ENCODE data around the gene LRRC37B.
"Not testable (repeated sequence)": the region's sequence is repeated elsewhere in the genome, so short reads cannot be mapped to it uniquely, and the experiment has no call there.

The LRRC37B gene

DNA sequence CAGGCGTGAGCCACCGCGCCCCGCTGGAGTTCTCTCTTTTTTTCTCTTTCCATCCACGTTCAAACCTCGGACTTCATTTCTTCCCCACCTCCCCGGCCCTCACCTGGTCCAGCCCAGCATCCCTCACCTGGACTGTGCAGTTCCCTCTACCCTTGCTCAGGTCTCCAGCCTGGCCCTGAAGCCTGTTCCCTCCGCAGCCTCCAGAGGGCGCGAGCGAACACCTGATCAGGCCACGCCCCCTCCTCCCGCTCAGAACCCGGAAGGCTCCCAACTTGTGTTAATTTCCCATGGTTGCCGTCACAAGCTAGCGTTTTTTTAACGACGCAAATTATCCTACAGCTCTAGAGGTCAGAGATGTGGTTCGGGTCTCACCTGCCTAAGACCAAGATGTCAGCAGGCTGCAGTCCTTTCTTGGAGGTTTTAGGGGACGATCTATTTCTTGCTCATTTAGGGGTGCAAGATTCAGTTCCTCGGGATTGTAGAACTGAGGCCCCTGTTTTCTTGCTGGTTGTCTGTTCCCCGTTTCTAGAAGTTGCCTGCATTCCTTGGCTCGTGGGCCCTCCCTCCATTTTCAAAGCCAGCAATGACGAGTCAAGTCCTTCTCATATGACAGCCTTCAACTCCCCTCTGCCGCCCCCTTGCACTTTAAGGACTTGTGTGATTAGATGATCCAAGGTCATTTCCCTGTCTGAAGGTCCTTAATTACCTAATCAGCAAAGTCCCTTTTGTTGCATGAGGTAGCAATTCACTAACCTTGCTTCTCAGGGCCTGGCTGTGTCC, 59.9 kb downstream of the LRRC37B start:
- not testable (repeated sequence) for H3K36me3 ChIP-seq; H3K4me1 ChIP-seq (ENCODE audit: control insufficient read depth in 1 of 2, insufficient read depth in 1 of 2, low read depth in 1 of 2, low read length in 1 of 2); H3K9me3 ChIP-seq; H3K27me3 ChIP-seq
- Histone ChIP-seq H3K4me3 (ENCODE audit: low read depth in 1 of 2, low read length in 1 of 2) (peak overlapping the region; percentile 41 to 50), H3K27ac (peak overlapping the region; percentile 59)
- TF ChIP-seq, protein P1, sequence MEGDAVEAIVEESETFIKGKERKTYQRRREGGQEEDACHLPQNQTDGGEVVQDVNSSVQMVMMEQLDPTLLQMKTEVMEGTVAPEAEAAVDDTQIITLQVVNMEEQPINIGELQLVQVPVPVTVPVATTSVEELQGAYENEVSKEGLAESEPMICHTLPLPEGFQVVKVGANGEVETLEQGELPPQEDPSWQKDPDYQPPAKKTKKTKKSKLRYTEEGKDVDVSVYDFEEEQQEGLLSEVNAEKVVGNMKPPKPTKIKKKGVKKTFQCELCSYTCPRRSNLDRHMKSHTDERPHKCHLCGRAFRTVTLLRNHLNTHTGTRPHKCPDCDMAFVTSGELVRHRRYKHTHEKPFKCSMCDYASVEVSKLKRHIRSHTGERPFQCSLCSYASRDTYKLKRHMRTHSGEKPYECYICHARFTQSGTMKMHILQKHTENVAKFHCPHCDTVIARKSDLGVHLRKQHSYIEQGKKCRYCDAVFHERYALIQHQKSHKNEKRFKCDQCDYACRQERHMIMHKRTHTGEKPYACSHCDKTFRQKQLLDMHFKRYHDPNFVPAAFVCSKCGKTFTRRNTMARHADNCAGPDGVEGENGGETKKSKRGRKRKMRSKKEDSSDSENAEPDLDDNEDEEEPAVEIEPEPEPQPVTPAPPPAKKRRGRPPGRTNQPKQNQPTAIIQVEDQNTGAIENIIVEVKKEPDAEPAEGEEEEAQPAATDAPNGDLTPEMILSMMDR (IDR thresholded peaks at IDR 0.05) = peak; percentile 72

DNA sequence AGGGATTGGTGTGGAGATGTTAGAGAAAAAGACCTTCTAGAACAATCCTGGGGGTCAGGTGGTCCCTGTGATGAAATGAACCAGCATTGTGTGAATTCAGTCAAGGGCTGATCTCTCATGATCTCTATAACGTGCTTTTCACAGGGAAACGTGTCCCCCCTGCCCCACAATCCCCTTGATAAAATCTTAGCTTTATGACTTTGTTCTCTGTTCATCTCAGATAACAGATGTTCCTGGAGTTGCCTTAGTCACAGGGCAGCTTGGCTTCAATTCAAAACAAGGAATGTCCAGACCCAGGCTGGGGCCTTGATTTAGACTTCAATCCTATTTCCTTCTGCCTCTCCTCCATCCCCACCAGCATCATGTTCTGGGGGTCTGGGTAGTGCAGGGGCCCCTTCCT, 61.9 kb downstream of the LRRC37B start:
- H3K9me3 ChIP-seq; H3K4me3 ChIP-seq (ENCODE audit: low read depth in 1 of 2, low read length in 1 of 2); H3K4me1 ChIP-seq (ENCODE audit: control insufficient read depth in 1 of 2, insufficient read depth in 1 of 2, low read depth in 1 of 2, low read length in 1 of 2); H3K27me3 ChIP-seq; H3K27ac ChIP-seq; H3K36me3 ChIP-seq: not testable (repeated sequence)

DNA sequence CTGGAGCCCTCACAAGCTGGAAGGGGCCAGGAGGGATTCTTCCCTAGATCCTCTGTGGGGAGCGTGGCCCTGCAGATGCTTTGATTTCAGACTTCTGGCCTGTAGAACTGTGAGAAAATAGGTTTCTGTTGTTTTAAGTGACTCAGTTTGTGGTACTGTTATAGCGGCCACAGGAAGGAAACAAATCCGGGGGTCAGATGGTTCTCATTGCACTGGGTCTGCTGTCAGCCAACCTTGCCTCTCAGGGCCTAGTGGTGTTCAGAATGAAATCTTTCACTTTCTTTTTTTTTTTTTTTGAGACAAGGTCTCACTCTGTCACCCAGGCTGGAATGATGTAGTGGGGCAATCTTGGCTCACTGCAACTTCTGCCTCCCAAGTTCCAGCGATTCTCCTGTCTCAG, 64.8 kb downstream of the LRRC37B start:
- not testable (repeated sequence) for H3K27me3 ChIP-seq; H3K36me3 ChIP-seq; H3K4me3 ChIP-seq (ENCODE audit: low read depth in 1 of 2, low read length in 1 of 2); H3K4me1 ChIP-seq (ENCODE audit: control insufficient read depth in 1 of 2, insufficient read depth in 1 of 2, low read depth in 1 of 2, low read length in 1 of 2); H3K27ac ChIP-seq; H3K9me3 ChIP-seq

DNA sequence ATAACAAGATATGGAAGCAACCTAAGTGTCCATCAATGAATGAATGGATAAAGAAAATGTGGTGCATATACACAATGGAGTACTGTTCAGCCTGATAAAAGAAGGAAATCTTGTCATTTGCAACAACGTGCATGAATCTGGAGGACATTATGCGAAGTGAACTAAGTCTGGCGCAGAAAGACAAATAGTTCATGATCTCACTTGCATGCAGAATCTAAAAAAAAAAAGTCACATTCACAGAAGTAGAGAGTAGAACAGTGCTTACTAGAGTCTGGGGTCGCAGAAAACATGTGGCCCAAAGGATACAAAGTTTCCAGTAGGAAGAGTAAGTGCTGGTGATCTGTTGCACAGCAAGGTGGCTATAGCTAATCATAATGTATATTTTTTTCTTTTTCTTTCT, 65.9 kb downstream of the LRRC37B start:
- H3K36me3 ChIP-seq; H3K4me1 ChIP-seq (ENCODE audit: control insufficient read depth in 1 of 2, insufficient read depth in 1 of 2, low read depth in 1 of 2, low read length in 1 of 2); H3K9me3 ChIP-seq; H3K27me3 ChIP-seq; H3K27ac ChIP-seq; H3K4me3 ChIP-seq (ENCODE audit: low read depth in 1 of 2, low read length in 1 of 2): not testable (repeated sequence)

DNA sequence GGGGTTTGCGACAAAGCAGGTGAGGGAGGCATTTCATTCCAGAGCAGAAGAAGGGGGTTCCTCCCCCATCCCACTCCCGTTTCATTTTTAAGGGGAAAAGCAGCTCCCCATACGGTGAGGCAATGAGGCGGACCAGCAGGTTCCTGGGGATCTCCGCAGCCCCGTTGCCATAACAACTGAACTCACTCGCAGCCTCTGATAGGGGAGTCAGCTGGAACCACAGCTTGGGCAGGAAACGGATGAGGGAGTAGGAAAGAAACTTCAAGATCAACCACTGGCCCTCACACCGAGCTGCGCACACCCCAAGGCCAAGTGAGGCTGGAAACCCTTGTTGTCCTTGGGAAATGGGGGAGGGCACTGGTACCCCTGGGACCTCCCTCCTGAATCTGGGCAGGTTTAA, 72.6 kb downstream of the LRRC37B start:
- not testable (repeated sequence) for H3K36me3 ChIP-seq; H3K4me1 ChIP-seq (ENCODE audit: control insufficient read depth in 1 of 2, insufficient read depth in 1 of 2, low read depth in 1 of 2, low read length in 1 of 2); H3K9me3 ChIP-seq; H3K27ac ChIP-seq; H3K4me3 ChIP-seq (ENCODE audit: low read depth in 1 of 2, low read length in 1 of 2)
- peaks cover 15% of the 10 kb centered on the region for H3K27me3 ChIP-seq

DNA sequence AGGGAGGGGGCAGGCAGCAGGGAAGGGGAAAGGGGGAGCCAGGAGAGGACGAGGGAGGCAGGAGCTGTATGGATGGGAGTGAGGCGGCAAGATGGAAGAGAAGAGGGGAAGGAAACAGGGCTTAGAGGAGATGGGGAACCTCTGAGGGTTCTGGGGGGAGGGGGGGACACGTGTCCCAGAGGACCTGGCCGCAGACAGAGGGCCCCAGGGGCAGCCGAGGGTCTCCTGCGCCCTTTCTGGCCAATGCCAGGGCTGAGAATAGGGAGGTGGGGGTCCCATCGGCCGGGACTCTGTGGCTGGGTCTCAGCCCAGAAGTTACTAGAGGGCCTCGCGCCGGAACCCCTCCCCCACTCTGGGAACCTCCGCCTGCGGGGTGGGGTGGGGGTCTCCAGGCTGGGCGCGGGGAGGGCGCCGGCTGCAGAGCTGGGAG, 76.4 kb downstream of the LRRC37B start:
- Histone ChIP-seq H3K27me3 (peaks cover 25% of the 10 kb centered on the region), H3K4me3 (ENCODE audit: low read depth in 1 of 2, low read length in 1 of 2) (peak overlapping the region; percentile 27 to 56)
- not testable (repeated sequence) for H3K4me1 ChIP-seq (ENCODE audit: control insufficient read depth in 1 of 2, insufficient read depth in 1 of 2, low read depth in 1 of 2, low read length in 1 of 2)

DNA sequence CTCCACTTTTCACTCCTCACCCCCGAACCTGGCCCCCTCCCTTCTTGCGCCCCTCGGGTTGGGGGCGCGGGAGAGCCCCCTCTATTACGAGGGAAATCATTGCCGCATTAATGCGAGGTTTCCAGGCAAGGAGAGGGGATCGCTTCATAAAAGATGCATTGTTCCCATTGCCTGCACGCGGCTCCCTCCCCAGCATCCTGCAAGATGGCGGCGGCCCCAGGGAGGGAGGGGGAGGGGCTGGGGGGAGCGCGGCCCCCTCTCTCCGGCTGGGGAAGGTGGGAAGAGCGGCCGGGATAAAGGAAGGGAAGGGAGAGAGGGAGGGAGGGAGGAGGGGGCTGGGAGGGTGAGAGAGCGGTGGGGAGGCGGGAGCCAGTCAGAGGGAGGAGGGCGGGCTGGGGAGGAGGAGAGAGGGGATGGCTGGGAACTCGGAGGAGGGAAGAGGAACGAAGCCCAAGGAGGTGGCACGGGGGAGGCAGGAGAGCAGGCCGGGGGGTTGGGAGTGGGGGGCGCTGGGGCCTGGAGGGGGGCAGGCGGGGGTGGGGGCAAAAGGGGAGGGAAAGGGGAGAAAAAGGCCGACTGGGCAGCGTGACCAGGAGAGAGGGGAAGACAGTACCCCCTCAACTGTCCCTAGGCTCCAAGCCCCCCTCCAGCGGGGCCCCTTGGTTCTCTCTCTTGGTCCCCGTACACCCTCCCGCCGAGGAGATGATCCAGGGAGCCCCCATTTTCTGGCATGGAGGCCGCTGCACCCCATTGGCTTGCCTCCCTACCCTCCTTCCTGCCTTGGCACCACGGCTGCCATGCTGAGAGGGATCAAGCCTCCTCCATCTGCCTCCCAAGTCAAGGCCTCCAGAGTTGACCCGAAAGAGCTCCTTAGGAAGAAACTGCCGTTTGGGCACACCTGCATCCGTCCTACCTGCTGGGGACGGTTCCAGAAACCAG, 77.1 kb downstream of the LRRC37B start:
- not testable (repeated sequence) for H3K9me3 ChIP-seq; H3K27ac ChIP-seq; H3K36me3 ChIP-seq; H3K4me1 ChIP-seq (ENCODE audit: control insufficient read depth in 1 of 2, insufficient read depth in 1 of 2, low read depth in 1 of 2, low read length in 1 of 2)
- Histone ChIP-seq H3K27me3 (peaks cover 25% of the 10 kb centered on the region), H3K4me3 (ENCODE audit: low read depth in 1 of 2, low read length in 1 of 2) (peak overlapping the region; percentile 27 to 56)

More for the DNA sequence above, 76.4 kb downstream of the LRRC37B start:
- H3K9me3 ChIP-seq, H3K36me3 ChIP-seq, H3K27ac ChIP-seq: not testable (repeated sequence)

DNA sequence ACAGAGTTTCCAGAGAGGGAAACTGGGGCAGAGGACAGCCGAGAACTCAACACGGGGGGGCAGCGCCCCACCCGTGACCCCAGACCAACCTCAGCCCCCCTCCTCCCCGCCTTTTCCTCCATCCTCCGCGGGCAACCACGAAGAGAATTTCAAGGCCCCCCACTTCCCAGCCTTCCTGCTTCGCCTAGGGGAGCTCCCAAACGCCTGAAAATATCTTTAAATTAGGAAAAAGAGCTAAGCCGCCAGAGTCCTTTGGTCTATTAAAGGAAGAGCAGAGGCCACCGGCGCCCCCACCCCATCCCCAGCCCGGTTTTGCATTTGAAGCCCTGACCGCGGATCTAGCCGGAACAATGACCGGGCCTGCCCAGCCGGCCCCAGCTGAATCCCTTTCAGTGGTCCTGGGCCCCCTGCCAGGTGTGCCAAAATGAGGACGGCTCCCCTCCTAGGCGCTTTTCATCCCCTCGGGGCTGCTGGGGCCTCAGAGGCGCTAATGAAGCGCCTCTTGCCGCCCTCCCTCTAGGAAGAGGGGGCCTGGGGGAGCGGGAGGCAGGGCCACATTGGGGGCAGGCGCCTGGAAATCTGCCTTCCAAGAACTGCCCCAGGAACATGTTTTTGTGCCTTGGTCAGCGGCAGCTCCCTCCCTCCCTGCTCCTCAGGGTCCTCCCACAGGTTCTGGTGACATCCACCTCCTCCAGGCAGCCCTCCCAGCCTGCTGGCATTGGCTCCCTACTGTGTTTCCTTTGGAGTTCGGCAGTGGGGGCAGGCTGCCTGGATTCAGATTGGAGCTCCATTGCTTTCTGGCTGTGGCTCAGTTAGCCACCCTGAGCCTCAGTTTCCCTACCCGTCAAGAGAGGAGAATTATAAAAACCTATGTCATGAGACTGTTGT, 78.0 kb downstream of the LRRC37B start:
- H3K27me3 ChIP-seq = peaks cover 19% of the 10 kb centered on the region
- H3K36me3 ChIP-seq; H3K4me3 ChIP-seq (ENCODE audit: low read depth in 1 of 2, low read length in 1 of 2); H3K4me1 ChIP-seq (ENCODE audit: control insufficient read depth in 1 of 2, insufficient read depth in 1 of 2, low read depth in 1 of 2, low read length in 1 of 2); H3K9me3 ChIP-seq; H3K27ac ChIP-seq: not testable (repeated sequence)

DNA sequence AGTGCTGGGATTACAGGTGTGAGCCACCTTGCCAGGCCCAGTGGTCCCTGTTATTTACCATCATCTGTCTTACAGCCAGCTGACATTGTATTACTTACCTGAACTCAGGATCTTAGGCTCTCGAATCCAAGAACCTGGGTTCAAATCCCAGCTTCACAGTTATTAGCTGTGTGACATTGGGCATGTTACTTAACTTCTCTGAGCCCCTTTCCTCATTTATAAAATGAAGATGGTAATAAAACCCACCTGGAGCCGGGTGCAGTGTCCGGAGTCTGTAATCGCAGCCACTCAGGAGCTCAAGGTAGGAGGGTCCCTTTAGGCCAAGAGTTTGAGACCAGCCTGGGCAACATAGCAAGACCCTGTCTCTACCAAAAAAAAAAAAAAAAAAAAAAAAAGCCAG, 79.7 kb downstream of the LRRC37B start:
- not testable (repeated sequence) for H3K4me3 ChIP-seq (ENCODE audit: low read depth in 1 of 2, low read length in 1 of 2); H3K4me1 ChIP-seq (ENCODE audit: control insufficient read depth in 1 of 2, insufficient read depth in 1 of 2, low read depth in 1 of 2, low read length in 1 of 2); H3K36me3 ChIP-seq; H3K9me3 ChIP-seq; H3K27ac ChIP-seq
- H3K27me3 ChIP-seq = peaks cover 19% of the 10 kb centered on the region

DNA sequence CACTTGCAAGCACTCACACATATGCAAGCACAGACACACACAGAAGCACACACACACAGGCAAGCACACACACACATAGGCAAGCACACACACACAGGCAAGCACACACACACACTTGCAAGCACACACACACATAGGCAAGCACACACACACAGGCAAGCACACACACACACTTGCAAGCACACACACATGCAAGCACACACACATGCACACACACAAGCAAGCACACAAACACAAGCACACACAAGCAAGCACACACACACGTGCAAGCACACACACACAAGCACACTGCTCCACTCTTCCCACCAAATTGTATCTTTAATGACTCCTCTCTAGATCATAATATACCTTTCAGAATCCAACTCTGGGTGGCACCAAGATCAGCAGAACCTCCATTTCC, 84.9 kb downstream of the LRRC37B start:
- H3K4me1 ChIP-seq (ENCODE audit: control insufficient read depth in 1 of 2, insufficient read depth in 1 of 2, low read depth in 1 of 2, low read length in 1 of 2); H3K4me3 ChIP-seq (ENCODE audit: low read depth in 1 of 2, low read length in 1 of 2); H3K36me3 ChIP-seq; H3K27ac ChIP-seq; H3K27me3 ChIP-seq; H3K9me3 ChIP-seq: not testable (repeated sequence)

Data from neutrophil (primary cell).